Adipocyte (in vitro differentiated cells): Measurements from ENCODE around the gene EIF4E2.
A peak's percentile ranks its signal among the peaks of the same experiment; 100 is the strongest.

Experiments used
- DNase-seq: peaks from one replicate; pipeline ENCODE4 v3.0.0-alpha.2; 2015; ENCODE audit warnings: low read depth
- H3K27me3 ChIP-seq: replicated peaks from 2 replicates; pipeline ENCODE4 v1.7.0; 2013; ENCODE audit warnings: mild to moderate bottlenecking, low read length, moderate library complexity; ENCODE audit not compliant: control insufficient read depth, insufficient read depth
- H3K36me3 ChIP-seq: 2 replicates; pipeline ENCODE4 v1.7.0; 2013; ENCODE audit warnings: low read length, mild to moderate bottlenecking, moderate library complexity; ENCODE audit not compliant: control insufficient read depth, insufficient read depth, severe bottlenecking
- H3K4me1 ChIP-seq: 2 replicates; pipeline ENCODE4 v1.7.0; 2013; ENCODE audit warnings: mild to moderate bottlenecking, low read length, moderate library complexity; ENCODE audit not compliant: control insufficient read depth, insufficient read depth
- H3K4me3 ChIP-seq: 2 replicates; pipeline ENCODE4 v1.7.0; 2013; ENCODE audit warnings: mild to moderate bottlenecking, low read length, moderate library complexity
- H3K9ac ChIP-seq: 2 replicates; pipeline ENCODE4 v1.7.0; 2013; ENCODE audit warnings: mild to moderate bottlenecking, low read length, moderate library complexity
- H3K9me3 ChIP-seq: 2 replicates; pipeline ENCODE4 v1.7.0; 2013; ENCODE audit warnings: mild to moderate bottlenecking, low read length, moderate library complexity; ENCODE audit not compliant: control insufficient read depth

Gene EIF4E2

DNA sequence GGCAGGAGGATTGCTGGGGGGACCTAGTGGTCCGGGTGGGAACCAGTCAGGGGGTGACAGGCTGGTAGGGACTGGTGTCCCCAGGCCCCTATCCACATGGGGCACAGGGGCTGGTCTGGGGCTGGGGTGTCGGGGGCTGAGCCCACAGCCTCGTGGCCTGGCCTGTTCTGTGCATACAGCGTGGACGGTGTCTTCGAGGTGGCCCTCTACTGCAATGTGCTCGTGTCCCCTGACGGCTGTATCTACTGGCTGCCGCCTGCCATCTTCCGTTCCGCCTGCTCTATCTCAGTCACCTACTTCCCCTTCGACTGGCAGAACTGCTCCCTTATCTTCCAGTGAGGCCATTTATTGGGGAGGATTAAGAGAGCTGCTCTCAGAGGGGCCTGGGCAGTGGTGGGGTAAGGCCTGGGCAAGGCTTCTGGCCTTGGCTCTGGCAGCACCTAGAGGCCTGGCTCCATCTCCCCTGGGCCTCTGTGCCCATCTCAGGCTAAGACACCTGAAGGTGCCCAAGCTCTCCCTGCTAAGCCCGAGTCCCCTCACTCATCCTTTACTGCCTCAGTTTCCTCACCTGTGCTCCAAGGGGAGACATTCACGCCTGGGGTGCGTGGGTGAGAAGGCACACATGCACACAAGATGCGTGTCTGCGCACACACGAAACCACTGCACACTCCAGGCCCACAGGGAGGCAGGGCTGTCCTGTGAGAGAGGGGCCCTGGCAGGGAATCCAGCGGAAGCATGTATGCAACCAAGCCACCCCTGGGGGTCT, 9.1 kb upstream of the EIF4E2 start:
- H3K36me3 ChIP-seq: no peaks in the 10 kb centered on the region
- DNase-seq: no peak
- H3K27me3 ChIP-seq: peaks cover 28% of the 10 kb centered on the region
- no peaks in the 10 kb centered on the region for H3K4me1 ChIP-seq
- H3K9ac ChIP-seq: no peak overlapping the region
- no peak overlapping the region for H3K4me3 ChIP-seq
- peaks cover 5% of the 10 kb centered on the region for H3K9me3 ChIP-seq

DNA sequence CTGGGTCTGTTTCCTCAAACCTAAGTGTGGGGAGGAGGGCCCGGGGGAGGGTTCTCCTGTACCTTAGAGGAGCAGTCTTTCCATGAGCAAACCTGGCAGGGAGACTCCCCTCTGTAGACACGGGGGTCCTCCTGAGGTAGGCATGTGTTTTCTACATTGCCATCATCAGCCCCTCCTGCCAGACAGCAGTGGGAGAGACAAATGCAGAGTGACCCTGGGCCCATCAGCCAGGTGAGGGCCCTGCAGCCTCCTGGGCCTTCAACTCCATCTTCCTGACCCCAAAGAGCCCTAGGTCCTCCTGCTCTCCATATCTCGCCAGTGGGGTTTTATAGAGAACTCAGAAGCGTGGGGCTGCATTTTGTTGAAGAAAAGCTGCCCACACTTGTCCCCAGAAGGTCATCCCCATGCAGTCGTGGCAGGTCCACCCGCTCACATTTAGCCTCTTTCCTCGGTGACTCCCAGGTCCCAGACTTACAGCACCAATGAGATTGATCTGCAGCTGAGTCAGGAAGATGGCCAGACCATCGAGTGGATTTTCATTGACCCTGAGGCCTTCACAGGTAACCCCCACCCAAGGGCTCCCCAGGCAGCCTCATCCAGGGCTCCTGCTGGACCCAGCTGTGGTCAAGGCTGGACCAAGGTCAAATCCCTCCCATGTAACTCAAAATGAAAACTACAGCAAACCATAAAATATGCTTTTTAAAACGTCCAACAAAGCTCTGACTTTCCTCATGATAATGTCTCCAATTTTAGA, 8.4 kb upstream of the EIF4E2 start:
- H3K27me3 ChIP-seq: peaks cover 21% of the 10 kb centered on the region
- no peaks in the 10 kb centered on the region for H3K4me1 ChIP-seq
- H3K36me3 ChIP-seq: no peaks in the 10 kb centered on the region
- no peak overlapping the region for H3K9ac ChIP-seq
- H3K4me3 ChIP-seq: no peak overlapping the region
- no peak for DNase-seq
- no peaks in the 10 kb centered on the region for H3K9me3 ChIP-seq

DNA sequence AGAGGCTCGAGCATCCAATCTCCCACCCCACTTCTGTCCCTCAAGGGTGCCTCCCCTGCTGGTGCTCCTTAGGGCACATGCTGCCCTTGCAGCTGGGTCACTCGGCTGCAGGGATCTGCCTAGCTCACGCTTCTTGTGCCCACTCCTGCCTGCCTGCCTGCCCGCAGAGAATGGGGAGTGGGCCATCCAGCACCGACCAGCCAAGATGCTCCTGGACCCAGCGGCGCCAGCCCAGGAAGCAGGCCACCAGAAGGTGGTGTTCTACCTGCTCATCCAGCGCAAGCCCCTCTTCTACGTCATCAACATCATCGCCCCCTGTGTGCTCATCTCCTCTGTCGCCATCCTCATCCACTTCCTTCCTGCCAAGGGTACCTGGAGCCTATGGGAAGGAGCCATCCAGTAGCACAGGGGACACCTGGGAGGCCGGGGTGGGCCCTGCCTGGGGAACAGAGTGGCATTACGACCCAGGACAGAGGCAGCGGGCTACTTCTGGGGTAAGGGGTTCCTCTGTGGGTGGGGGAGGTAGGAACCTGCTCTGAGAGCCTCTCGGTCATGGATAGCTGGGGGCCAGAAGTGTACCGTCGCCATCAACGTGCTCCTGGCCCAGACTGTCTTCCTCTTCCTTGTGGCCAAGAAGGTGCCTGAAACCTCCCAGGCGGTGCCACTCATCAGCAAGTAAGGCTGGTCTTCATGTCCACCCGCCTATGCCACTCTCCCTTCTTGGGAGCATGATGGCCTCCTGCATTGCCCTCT, 7.6 kb upstream of the EIF4E2 start:
- DNase-seq: no peak
- Histone ChIP-seq H3K4me1 (no peaks in the 10 kb centered on the region), H3K27me3 (peaks cover 15% of the 10 kb centered on the region)

DNA sequence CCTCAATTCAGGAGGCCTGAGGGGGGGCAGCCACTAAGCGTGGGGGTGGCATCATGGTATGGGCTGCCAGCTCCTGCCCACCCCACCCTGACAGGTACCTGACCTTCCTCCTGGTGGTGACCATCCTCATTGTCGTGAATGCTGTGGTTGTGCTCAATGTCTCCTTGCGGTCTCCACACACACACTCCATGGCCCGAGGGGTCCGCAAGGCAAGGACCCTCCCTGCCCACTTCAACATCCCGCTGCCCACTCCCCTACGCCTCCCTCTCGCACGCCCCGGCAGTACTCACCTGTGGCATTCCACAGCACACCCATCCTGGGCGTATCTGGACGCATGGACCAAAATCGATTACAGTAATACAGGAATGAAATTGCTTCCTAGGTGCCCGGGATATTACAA, 7.0 kb upstream of the EIF4E2 start:
- DNase-seq: no peak
- Histone ChIP-seq H3K4me1 (no peaks in the 10 kb centered on the region), H3K9ac (no peak overlapping the region), H3K4me3 (no peak overlapping the region), H3K36me3 (peaks cover 2% of the 10 kb centered on the region), H3K9me3 (no peaks in the 10 kb centered on the region), H3K27me3 (peaks cover 9% of the 10 kb centered on the region)

More for the DNA sequence above, 7.6 kb upstream of the EIF4E2 start:
- no peak overlapping the region for H3K9ac ChIP-seq
- H3K36me3 ChIP-seq: peaks cover 2% of the 10 kb centered on the region
- no peaks in the 10 kb centered on the region for H3K9me3 ChIP-seq
- no peak overlapping the region for H3K4me3 ChIP-seq

DNA sequence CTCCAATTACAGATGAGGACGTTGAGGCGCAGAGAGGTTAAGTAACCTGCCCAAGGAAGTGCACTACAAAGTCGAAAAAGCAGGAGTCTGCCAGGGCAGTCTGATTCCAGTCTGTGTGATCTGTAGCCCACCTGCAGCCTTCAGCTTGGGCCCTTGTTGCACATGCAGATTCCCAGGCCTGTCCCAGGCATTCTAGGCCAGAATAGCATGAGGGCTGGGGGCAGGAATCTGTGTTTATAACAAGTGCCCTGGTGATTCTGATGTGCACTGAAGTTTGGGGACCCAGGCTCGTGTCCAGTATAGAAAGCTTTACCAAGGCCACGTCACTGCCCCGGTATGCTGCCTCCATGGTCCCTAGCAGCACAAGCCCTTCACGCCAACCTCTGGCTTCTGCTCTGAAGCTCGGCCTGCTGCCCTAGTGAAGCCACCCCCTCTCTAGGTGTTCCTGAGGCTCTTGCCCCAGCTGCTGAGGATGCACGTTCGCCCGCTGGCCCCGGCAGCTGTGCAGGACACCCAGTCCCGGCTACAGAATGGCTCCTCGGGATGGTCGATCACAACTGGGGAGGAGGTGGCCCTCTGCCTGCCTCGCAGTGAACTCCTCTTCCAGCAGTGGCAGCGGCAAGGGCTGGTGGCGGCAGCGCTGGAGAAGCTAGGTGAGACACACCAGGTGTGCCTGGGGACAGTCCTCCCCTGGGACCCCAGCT, 6.4 kb upstream of the EIF4E2 start:
- Histone ChIP-seq H3K9ac (no peak overlapping the region), H3K4me1 (no peaks in the 10 kb centered on the region), H3K9me3 (no peaks in the 10 kb centered on the region), H3K27me3 (peaks cover 7% of the 10 kb centered on the region), H3K36me3 (peaks cover 2% of the 10 kb centered on the region), H3K4me3 (no peak overlapping the region)
- no peak for DNase-seq

DNA sequence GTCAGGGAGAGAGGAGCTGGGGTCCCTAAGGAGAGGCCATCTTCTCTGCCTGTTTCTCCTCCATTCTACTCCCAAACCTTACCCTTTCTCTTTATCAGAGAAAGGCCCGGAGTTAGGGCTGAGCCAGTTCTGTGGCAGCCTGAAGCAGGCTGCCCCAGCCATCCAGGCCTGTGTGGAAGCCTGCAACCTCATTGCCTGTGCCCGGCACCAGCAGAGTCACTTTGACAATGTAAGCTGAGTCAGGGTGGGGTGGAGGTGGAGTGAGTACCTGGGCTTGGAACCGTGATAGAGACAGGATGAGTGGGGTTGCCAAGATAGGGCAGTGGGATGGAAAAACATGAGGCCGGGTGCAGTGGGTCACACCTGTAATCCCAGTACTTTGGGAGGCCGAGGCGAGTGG, 5.8 kb upstream of the EIF4E2 start:
- H3K9me3 ChIP-seq: no peaks in the 10 kb centered on the region
- peaks cover 4% of the 10 kb centered on the region for H3K4me1 ChIP-seq
- peaks cover 2% of the 10 kb centered on the region for H3K36me3 ChIP-seq
- H3K27me3 ChIP-seq: peaks cover 4% of the 10 kb centered on the region
- DNase-seq: no peak
- no peak overlapping the region for H3K4me3 ChIP-seq
- no peak overlapping the region for H3K9ac ChIP-seq

DNA sequence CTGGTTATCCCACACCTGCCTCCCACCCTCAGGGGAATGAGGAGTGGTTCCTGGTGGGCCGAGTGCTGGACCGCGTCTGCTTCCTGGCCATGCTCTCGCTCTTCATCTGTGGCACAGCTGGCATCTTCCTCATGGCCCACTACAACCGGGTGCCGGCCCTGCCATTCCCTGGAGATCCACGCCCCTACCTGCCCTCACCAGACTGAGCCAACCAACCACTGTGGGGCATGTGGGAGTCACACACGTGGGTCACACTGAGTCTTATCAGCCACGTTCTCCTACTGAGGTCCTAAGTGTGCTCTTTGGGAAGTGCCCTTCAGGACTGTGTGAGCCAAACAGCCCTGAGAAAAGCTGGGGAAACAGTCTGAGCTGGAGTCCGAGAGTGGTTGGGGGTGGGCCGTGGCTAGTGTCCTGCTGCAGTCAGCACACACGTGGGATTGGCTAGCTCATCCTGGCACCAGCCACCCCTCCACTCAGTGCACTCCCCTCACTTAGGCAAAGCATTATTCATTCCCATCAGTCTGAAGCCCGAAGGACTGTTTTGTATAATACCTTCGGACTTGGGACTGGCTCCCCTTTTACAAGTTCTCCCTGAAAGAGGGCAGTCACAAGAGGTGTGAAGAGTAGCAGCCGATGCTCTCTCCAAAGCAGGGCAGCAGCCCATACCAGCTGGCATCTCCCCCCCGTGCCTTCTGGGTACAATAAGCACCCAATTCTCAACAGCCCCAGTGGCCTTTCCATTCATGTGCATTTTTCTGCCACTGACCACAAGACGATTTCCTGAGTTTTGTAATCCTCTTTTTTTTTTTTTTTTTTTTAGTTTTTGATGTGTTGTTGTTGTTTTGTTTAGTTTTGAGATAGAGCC, 4.7 kb upstream of the EIF4E2 start:
- Histone ChIP-seq H3K9me3 (no peaks in the 10 kb centered on the region), H3K4me1 (peaks cover 7% of the 10 kb centered on the region), H3K9ac (no peak overlapping the region), H3K36me3 (peaks cover 2% of the 10 kb centered on the region), H3K27me3 (no peaks in the 10 kb centered on the region), H3K4me3 (no peak overlapping the region)
- no peak for DNase-seq

DNA sequence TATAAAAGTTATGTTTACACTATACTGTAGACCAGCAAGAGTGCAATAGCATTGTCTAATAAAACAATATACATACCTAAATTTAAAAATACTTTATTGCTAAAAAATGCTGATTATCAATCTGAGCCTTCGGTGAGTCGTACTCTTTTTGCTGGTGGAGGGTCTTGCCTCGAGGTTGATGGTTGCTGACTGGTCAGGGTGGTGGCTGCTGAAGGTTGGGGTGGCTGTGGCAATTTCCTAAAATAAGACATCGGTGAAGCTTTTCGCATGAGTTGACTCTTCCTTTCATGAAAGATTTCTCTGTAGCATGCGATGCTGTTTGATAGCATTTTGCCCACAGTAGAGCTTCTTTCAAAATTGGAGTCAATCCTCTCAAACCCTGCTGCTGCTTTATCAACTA, 2.5 kb upstream of the EIF4E2 start:
- H3K27me3 ChIP-seq: no peaks in the 10 kb centered on the region
- no peaks in the 10 kb centered on the region for H3K9me3 ChIP-seq
- no peak overlapping the region for H3K4me3 ChIP-seq
- H3K4me1 ChIP-seq: peaks cover 14% of the 10 kb centered on the region
- H3K36me3 ChIP-seq: peaks cover 6% of the 10 kb centered on the region
- no peak for DNase-seq
- no peak overlapping the region for H3K9ac ChIP-seq

DNA sequence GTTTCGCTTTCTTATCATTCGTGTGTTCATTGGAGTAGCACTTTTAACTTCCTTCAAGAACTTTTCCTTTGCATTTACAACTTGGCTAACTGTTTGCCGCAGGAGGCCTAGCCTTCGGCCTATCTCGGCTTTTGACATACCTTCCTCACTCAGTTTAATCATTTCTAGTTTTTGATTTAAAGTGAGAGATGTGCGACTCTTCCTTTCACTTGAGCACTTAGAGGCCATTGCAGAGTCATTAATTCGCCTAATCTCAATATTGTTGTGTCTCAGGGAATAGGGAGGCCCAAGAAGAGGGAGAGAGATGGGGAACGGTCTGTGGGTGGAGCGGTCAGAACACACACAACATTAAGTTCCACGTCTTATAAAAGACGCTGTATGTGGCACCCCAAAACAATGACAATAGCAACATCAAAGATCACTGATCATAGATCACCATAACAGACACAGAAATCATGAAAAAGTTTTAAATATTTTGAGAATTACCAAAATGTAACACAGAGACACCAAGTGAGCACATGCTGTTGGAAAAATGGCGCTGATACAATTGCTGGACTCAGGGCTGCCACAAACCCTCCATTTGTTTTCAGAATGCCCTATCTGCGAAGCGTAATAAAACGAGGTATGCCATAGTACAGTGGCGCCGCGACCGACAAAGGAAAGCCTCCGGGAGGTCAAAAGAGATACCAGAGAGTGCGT, 685 bp upstream of the EIF4E2 start:
- Histone ChIP-seq H3K9me3 (no peaks in the 10 kb centered on the region), H3K4me3 (peak overlapping the region; percentile 90), H3K4me1 (peaks cover 14% of the 10 kb centered on the region), H3K9ac (peak overlapping the region; percentile 98), H3K36me3 (peaks cover 9% of the 10 kb centered on the region), H3K27me3 (no peaks in the 10 kb centered on the region)
- DNase-seq: no peak

DNA sequence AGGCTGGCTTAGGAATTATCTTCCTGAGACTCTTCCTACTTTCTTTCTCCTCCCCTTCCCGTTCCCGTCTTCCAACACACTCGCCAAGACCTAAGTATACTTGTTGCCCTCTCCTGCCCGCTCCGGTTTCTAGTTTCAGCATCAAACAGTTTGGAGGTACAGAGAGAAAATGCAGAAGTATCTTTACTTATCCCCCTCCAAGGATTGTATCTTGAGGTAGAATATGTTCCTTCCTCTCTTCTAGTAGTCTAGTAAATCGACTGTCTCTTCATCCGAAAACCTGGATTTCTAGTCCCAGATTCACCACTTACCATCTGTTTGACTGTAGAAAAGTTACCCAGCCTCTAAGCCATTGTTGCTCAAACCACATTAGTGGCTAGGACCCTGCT, 755 bp downstream of the EIF4E2 start:
- H3K9ac ChIP-seq: peak overlapping the region; percentile 98
- peaks cover 10% of the 10 kb centered on the region for H3K36me3 ChIP-seq
- peaks cover 14% of the 10 kb centered on the region for H3K4me1 ChIP-seq
- DNase-seq: no peak
- H3K27me3 ChIP-seq: no peaks in the 10 kb centered on the region
- peak overlapping the region; percentile 90 for H3K4me3 ChIP-seq
- H3K9me3 ChIP-seq: no peaks in the 10 kb centered on the region
